ENCODE results near the gene ZDHHC4.

GRCh38 chr7:6551016-6551511 is 26.2 kb upstream of the ZDHHC4 start, which contains the start of gene GRID2IP:
- TF ChIP-seq CTCF (conservative IDR thresholded peaks at IDR 0.05; ENCODE audit: low read depth, low read length) (no peak), EZH2phosphoT487 (IDR thresholded peaks at IDR 0.05; ENCODE audit: borderline replicate concordance, low read length) (no peak)
